ENCODE data around the gene BCKDHB. TPM values are rescaled to one million over a fixed set of nuclear protein-coding genes. Genes with fewer than 3 reads are reported as not detected.

Gene BCKDHB
- total and polyA plus RNA-seq, 2 donors (not counting 3 experiments of a cell fraction or from before 2014, with no cell fraction given) = 5.6 to 12.2 TPM

DNA sequence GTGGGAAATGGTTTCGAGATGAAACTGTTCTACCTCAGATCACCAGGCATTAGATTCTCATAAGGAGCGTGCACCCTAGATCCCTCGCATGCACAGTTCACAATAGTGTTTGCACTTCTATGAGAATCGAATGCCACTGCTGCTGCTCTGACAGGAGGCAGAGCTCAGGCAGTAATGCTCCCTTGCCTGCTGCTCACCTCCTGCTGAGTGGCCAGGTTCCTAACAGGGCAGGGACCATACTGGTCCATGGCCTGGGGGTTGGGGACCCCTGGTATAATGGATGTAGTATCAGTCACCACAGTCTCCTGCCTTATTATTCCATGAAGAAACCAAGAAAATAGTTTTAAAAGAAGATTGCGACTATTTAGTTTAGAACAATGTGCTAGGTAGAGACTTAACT lies 127.5 kb downstream of the BCKDHB start:
- FAIRE-seq = no peak
- no peak overlapping the region for H3K9ac ChIP-seq (replicated peaks; ENCODE audit: extremely low read depth, insufficient read depth, low read length)
- H3K4me1 ChIP-seq (ENCODE audit: control insufficient read depth, extremely low read depth, insufficient read depth, low read length) = no peaks in the 10 kb centered on the region
- TF ChIP-seq, protein P1, sequence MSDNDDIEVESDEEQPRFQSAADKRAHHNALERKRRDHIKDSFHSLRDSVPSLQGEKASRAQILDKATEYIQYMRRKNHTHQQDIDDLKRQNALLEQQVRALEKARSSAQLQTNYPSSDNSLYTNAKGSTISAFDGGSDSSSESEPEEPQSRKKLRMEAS (IDR thresholded peaks at IDR 0.05; ENCODE audit: insufficient read depth, insufficient read length) = no peak
- no peak for TF ChIP-seq MYC (IDR thresholded peaks at IDR 0.05; ENCODE audit: low read depth, low read length)
- TF ChIP-seq GATA2 (IDR thresholded peaks at IDR 0.05; ENCODE audit: insufficient read depth, insufficient read length, low read depth, low read length) = no peak
- no peaks in the 10 kb centered on the region for H3K27me3 ChIP-seq (ENCODE audit: control insufficient read depth in 2 of 2, insufficient read depth in 2 of 2, low read length in 2 of 2)
- H3K9me1 ChIP-seq (replicated peaks; ENCODE audit: control insufficient read depth, extremely low read depth, insufficient read depth, low read length) = no peaks in the 10 kb centered on the region
- POLR2A ChIA-PET = no interaction called here
- no peak for DNase-seq (ENCODE audit: low read depth, low spot score)
- H3K9me3 ChIP-seq (replicated peaks; ENCODE audit: control insufficient read depth, insufficient read depth, low read length) = no peaks in the 10 kb centered on the region
- H3K79me2 ChIP-seq (ENCODE audit: control insufficient read depth, insufficient read depth, low read length) = no peaks in the 10 kb centered on the region
- CTCF ChIA-PET = interaction anchor here (1.1 to 1.3 kb wide), 2 partner anchors 10 to 20 kb away, joined by 3 read pairs; no protein-coding TSS in a partner anchor
- no peaks in the 10 kb centered on the region for H3K36me3 ChIP-seq (ENCODE audit: control insufficient read depth in 2 of 2, extremely low read depth in 1 of 2, insufficient read depth in 2 of 2, low read length in 2 of 2)
- dilution Hi-C loops (cut with MboI; ENCODE audit: extremely low pct_ligation_motif_present, low sequenced_read_pairs) = no loop called here
- intact Hi-C loops (cut with micrococcal nuclease) = no loop called here
- H2AFZ ChIP-seq (ENCODE audit: low read depth, low read length) = no peak overlapping the region
- H3K27ac ChIP-seq (ENCODE audit: insufficient read depth, low read depth, low read length) = no peak overlapping the region
- BruUV-seq (replicated peaks) = no TSS peak
- H3K4me3 ChIP-seq (replicated peaks in 1 of 3; ENCODE audit: insufficient read depth in 1 of 3, low read depth in 1 of 3, low read length in 3 of 3) = no peak overlapping the region
- no peaks in the 10 kb centered on the region for H4K20me1 ChIP-seq (replicated peaks; ENCODE audit: control insufficient read depth, extremely low read depth, insufficient read depth, low read length)
- H3K4me2 ChIP-seq (ENCODE audit: insufficient read depth, low read length) = no peak overlapping the region

DNA sequence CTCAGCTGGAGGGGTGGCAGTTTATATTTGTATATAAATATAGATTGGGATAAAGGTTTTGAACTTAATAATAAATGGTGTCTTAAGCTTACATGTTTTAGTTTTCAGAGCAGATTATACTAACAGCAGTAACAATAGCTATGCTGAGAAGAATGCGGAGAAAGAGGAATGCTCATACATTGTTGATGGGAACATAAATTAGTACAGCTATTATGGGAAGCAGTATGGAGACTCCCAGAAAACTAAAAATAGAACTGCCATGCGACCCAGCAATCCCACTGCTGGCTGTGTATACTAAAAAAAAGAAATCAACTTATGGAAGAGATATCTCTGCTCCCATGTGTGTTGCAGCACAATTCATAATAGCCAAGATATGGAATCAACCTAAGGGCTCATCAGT lies 127.9 kb downstream of the BCKDHB start:
- no peak overlapping the region for H3K27ac ChIP-seq (ENCODE audit: insufficient read depth, low read depth, low read length)
- DNase-seq (ENCODE audit: low read depth, low spot score) (no peak), FAIRE-seq (no peak)
- no peaks in the 10 kb centered on the region for H3K9me3 ChIP-seq (replicated peaks; ENCODE audit: control insufficient read depth, insufficient read depth, low read length)
- dilution Hi-C loops (cut with MboI; ENCODE audit: extremely low pct_ligation_motif_present, low sequenced_read_pairs) = no loop called here
- TF ChIP-seq, protein P2, sequence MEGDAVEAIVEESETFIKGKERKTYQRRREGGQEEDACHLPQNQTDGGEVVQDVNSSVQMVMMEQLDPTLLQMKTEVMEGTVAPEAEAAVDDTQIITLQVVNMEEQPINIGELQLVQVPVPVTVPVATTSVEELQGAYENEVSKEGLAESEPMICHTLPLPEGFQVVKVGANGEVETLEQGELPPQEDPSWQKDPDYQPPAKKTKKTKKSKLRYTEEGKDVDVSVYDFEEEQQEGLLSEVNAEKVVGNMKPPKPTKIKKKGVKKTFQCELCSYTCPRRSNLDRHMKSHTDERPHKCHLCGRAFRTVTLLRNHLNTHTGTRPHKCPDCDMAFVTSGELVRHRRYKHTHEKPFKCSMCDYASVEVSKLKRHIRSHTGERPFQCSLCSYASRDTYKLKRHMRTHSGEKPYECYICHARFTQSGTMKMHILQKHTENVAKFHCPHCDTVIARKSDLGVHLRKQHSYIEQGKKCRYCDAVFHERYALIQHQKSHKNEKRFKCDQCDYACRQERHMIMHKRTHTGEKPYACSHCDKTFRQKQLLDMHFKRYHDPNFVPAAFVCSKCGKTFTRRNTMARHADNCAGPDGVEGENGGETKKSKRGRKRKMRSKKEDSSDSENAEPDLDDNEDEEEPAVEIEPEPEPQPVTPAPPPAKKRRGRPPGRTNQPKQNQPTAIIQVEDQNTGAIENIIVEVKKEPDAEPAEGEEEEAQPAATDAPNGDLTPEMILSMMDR (IDR thresholded peaks at IDR 0.05; ENCODE audit: extremely low read depth in 1 of 2, insufficient read depth in 1 of 2, low read depth in 1 of 2, low read length in 2 of 2) = no peak
- H3K4me1 ChIP-seq (ENCODE audit: control insufficient read depth, extremely low read depth, insufficient read depth, low read length) = no peaks in the 10 kb centered on the region
- no TSS peak for BruUV-seq (replicated peaks)
- H3K4me2 ChIP-seq (ENCODE audit: insufficient read depth, low read length) = no peak overlapping the region
- no peaks in the 10 kb centered on the region for H3K79me2 ChIP-seq (ENCODE audit: control insufficient read depth, insufficient read depth, low read length)
- no peaks in the 10 kb centered on the region for H3K36me3 ChIP-seq (ENCODE audit: control insufficient read depth in 2 of 2, extremely low read depth in 1 of 2, insufficient read depth in 2 of 2, low read length in 2 of 2)
- H2AFZ ChIP-seq (ENCODE audit: low read depth, low read length) = no peak overlapping the region
- no peaks in the 10 kb centered on the region for H4K20me1 ChIP-seq (replicated peaks; ENCODE audit: control insufficient read depth, extremely low read depth, insufficient read depth, low read length)
- H3K4me3 ChIP-seq (replicated peaks in 1 of 3; ENCODE audit: insufficient read depth in 1 of 3, low read depth in 1 of 3, low read length in 3 of 3) = no peak overlapping the region
- CTCF ChIA-PET = interaction anchor here (1.1 to 1.3 kb wide), 2 partner anchors 9 to 20 kb away, joined by 3 read pairs; no protein-coding TSS in a partner anchor
- intact Hi-C loops (cut with micrococcal nuclease) = no loop called here
- no peaks in the 10 kb centered on the region for H3K27me3 ChIP-seq (ENCODE audit: control insufficient read depth in 2 of 2, insufficient read depth in 2 of 2, low read length in 2 of 2)
- POLR2A ChIA-PET = no interaction called here
- no peaks in the 10 kb centered on the region for H3K9me1 ChIP-seq (replicated peaks; ENCODE audit: control insufficient read depth, extremely low read depth, insufficient read depth, low read length)
- H3K9ac ChIP-seq (replicated peaks; ENCODE audit: extremely low read depth, insufficient read depth, low read length) = no peak overlapping the region

Data from endothelial cell of umbilical vein (primary cell).